Sigmoid colon (tissue), 4 donors: Measurements from ENCODE around the gene PRKACG.

Experiments
- EP300 ChIP-seq, 4 donors: sonication (generic); formaldehyde crosslinking; IDR thresholded peaks; one replicate each; pipeline ENCODE4 v1.6.1; 2017; ENCODE audit warnings: antibody characterized with exemption in 4 of 4
- POLR2A ChIP-seq, 2 donors: fragments of 450-650 bp; IDR thresholded peaks; one replicate each; pipeline ENCODE4 v1.6.1; 2016; ENCODE audit warnings: antibody characterized with exemption in 2 of 2, mild to moderate bottlenecking in 2 of 2, moderate library complexity in 2 of 2
- POLR2AphosphoS5 ChIP-seq, 4 donors: sonication (generic); formaldehyde crosslinking; IDR thresholded peaks; one replicate each; pipeline ENCODE4 v1.6.1; 2017; ENCODE audit warnings: antibody characterized with exemption in 4 of 4
- TF ChIP-seq, protein P1 (sequence below), 4 experiments: fragments of 450-650 bp in 3 of 4; fragments of 200-600 bp in 1 of 4; IDR thresholded peaks; one replicate each; pipeline ENCODE4 v1.5.1; 2016 to 2019; ENCODE audit warnings: antibody characterized with exemption in 4 of 4, mild to moderate bottlenecking in 3 of 4, moderate library complexity in 2 of 4

GRCh38 chr9:68983522-68984424, 30.1 kb downstream of the PRKACG start:
- TF ChIP-seq EP300 (IDR thresholded peaks at IDR 0.05) (no peak), POLR2A (IDR thresholded peaks at IDR 0.05) (no peak), POLR2AphosphoS5 (IDR thresholded peaks at IDR 0.05) (no peak)
- TF ChIP-seq, protein P1, sequence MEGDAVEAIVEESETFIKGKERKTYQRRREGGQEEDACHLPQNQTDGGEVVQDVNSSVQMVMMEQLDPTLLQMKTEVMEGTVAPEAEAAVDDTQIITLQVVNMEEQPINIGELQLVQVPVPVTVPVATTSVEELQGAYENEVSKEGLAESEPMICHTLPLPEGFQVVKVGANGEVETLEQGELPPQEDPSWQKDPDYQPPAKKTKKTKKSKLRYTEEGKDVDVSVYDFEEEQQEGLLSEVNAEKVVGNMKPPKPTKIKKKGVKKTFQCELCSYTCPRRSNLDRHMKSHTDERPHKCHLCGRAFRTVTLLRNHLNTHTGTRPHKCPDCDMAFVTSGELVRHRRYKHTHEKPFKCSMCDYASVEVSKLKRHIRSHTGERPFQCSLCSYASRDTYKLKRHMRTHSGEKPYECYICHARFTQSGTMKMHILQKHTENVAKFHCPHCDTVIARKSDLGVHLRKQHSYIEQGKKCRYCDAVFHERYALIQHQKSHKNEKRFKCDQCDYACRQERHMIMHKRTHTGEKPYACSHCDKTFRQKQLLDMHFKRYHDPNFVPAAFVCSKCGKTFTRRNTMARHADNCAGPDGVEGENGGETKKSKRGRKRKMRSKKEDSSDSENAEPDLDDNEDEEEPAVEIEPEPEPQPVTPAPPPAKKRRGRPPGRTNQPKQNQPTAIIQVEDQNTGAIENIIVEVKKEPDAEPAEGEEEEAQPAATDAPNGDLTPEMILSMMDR (IDR thresholded peaks at IDR 0.05) = no peak
